GM18861 (cell line): ENCODE results near the gene LHFPL3.
"Not testable (repeated sequence)": the region's sequence is repeated elsewhere in the genome, so short reads cannot be mapped to it uniquely, and the experiment has no call there.

Experiments used
- ATAC-seq: cut with Tn5 transposase; IDR thresholded peaks from one replicate; pipeline ENCODE4 v1.9.1; 2021; ENCODE audit not compliant: unreplicated experiment

Gene LHFPL3

DNA sequence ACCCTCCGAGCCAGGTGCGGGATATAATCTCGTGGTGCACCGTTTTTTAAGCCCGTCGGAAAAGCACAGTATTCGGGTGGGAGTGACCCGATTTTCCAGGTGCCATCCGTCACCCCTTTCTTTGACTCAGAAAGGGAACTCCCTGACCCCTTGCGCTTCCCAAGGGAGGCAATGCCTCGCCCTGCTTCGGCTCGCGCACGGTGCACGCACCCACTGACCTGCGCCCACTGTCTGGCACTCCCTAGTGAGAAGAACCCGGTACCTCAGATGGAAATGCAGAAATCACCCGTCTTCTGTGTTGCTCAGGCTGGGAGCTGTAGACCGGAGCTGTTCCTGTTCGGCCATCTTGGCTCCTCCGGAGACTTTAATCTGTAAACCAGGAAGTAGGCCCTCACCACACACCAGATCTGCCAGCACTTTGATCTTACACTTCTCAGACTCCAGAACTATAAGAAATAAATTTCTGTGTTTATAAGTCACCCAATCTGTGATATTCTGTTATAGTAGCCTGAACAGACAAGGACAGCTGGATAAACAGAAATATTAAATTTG is 235.0 kb downstream of the LHFPL3 start:
- not testable (repeated sequence) for ATAC-seq

- ATAC-seq: no peak
These were observed 241.3 kb downstream of the LHFPL3 start for GRCh38 chr7:104569751-104570150.

DNA sequence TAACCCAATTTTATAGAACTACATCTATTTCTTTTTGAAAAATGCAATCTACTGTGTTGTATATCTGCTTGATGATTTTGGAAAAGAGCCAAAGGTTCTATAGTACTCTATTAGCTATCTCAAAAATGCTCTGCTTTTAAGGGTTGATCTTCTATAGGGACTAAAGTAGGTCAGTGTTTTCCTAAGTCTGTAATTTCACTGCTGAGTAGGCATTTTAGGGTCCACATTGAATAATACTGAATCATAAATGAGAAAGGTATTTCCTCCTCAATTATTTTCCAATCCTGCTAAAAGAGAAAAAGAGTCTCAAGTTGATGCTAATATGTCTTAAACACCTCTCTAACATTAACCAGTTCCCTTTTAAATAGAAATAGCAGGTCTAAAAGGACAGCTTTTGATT is 244.2 kb downstream of the LHFPL3 start:
- no peak for ATAC-seq

DNA sequence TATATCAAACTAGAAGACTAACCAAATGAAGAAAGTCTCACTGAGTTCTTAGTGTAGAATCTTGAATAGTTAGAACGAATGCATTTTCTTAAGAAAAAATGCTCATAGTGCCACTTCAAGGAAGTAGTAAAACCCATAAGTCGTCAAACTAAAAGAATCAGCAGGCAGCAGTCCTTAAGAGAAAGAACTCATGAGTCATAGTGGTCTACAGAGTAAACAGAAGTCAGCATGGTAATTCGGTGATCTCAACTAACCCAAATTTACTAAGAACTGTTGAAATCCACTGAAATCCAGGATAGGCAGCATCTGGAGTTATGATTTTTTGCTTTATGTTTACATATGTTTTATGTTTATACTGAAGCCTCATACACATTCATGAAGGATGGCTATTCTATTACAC is 256.2 kb downstream of the LHFPL3 start:
- ATAC-seq: no peak

GRCh38 chr7:104595591-104595990 is 267.2 kb downstream of the LHFPL3 start:
- ATAC-seq: not testable (repeated sequence)

- ATAC-seq: no peak
These were observed 275.6 kb downstream of the LHFPL3 start for GRCh38 chr7:104603957-104604356.

- ATAC-seq: no peak
These were observed 276.3 kb downstream of the LHFPL3 start for GRCh38 chr7:104604706-104605105.

GRCh38 chr7:104621321-104621720 is 292.9 kb downstream of the LHFPL3 start:
- ATAC-seq: no peak

- no peak for ATAC-seq
These were observed 297.6 kb downstream of the LHFPL3 start for GRCh38 chr7:104625956-104626355.

- ATAC-seq: no peak
These were observed 299.1 kb downstream of the LHFPL3 start for GRCh38 chr7:104627516-104627915.

GRCh38 chr7:104628017-104628416 is 299.6 kb downstream of the LHFPL3 start:
- ATAC-seq: no peak

- no peak for ATAC-seq
These were observed 301.0 kb downstream of the LHFPL3 start for GRCh38 chr7:104629408-104629807.

DNA sequence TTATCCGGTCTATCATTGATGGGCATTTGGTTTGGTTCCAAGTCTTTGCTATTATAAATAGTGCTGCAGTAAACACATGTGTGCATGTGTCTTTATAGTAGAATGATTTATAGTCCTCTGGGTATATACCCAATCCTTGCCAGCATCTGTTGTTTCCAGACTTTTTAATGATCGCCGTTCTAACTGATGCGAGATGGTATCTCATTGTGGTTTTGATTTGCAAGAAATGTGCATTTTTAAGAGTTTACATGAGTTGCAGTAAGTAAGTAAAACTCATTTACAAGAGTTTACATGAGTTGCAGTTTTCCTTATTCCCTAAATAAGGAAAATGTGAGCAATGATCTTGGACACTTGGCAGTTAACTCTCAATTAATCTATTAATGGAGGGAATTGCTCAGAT is 312.1 kb downstream of the LHFPL3 start:
- ATAC-seq: no peak

DNA sequence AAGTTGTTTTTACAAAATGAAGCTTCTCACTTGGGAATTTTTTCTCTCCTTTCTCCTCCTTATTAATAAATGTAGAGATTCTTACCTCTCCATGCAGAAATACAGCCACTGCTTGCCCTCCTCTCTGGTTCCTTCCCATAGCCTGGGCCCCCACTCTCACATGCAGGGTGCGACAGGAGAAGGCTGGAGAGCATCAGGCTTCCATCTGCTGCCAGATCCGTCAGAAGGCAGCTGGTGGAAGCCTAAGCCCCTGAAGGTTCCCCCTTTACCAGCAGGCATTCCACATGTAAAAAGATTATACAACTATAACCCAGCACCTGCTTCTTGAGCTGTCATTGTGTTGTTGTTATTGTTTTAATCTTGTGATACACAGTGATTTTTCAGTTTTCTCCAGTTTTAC is 314.2 kb downstream of the LHFPL3 start:
- ATAC-seq: no peak

GRCh38 chr7:104643587-104644217 is 315.3 kb downstream of the LHFPL3 start:
- no peak for ATAC-seq

DNA sequence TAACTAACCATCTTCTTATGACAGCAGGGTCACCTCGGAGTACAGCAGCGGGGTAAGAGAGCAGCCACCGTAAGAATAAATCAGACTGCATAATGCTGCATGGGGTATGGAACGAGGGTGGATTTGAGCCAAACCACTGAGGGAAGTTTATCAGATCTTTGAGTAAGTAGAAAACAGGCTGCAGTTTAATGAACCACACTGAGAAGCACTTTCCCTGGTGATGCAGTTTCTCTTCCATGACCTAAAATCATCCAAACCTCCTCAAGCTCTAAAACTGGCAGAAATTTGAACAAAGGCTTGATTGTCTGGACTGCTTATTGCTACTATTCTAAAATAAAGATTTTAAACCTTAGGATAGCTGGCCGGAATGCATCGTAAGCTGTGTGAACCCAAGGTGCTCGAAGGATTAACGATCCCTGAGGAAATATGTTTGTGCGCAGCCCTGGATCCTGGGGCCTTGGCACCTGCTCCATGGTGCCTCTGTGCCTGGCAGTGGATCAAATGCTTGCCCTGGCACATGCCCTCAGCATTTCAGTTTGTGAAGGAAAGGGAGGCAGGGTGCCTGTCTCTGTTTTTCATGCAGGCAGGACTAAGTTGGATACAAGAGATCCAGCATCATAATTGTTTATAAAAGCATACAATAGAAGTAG is 322.7 kb downstream of the LHFPL3 start:
- ATAC-seq: no peak

- no peak for ATAC-seq
These were observed 324.0 kb downstream of the LHFPL3 start for GRCh38 chr7:104652434-104652833.

- ATAC-seq: no peak
These were observed 324.5 kb downstream of the LHFPL3 start for GRCh38 chr7:104652865-104653264.

DNA sequence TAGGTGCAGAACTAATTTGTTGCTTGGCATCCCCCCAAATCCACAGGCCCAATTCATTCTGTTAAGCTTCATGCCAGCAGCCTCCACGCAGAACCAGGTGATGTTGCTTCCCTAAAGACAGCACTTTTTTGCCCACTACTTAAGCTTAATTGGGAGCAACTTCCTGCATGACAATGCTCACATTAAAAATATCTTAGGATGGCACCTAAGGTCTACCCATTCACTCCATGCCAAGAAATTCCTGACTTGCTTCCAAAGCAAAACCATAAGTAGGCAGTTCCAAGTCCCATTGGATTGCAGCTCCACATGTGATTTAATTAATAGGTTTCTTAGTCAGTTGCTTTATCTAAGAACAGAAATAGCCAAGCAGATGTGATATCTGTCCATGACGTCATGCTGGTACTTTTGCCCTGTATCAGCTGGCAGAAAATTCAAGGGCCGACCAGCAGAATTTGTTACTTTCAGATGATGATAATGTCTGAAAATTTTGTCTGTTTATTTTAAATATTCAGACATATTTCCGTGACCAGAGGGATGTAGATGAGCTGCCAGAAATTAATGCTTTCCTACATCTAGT is 325.5 kb downstream of the LHFPL3 start:
- ATAC-seq: no peak

DNA sequence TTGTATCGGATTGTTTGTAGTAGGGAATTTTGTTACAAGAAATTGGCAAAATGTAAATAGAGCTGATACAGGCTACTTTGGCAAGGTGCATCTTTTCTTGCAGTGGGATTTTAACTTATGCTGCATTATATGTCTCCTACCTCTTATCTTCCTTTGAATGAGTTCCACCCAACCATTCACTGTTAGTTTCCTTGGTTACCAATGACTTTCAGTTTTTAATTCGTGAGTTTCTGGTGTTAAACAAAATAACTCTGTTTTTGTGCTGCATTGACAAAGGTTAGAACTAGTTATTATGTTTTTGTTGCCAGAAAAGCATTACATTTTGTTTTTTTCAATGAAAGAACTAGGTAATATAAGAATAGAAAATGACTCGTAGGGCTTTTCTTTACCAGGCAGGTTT is 327.2 kb downstream of the LHFPL3 start:
- ATAC-seq: no peak

DNA sequence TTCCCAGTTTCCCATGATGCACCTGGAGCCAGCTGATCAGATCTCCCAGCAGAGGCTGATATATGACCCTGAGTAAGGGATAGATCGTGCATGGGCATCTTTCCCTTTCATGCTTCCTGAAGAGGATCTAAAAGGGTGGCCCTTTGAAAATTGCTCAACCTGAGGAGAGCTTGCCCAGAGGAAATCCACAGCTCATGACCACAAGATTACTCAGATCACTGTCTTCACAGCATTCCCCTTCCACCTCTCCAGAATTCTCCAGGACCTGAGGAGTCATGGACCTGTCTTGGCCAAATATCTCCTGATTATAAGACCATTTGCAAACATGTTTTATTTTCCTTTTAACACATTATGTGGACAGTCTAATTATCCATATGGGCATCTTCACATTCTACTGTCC is 328.1 kb downstream of the LHFPL3 start:
- ATAC-seq: no peak

- no peak for ATAC-seq
These were observed 328.7 kb downstream of the LHFPL3 start for GRCh38 chr7:104657134-104657533.
